Measurements from ENCODE around the gene TECPR2.

DNA sequence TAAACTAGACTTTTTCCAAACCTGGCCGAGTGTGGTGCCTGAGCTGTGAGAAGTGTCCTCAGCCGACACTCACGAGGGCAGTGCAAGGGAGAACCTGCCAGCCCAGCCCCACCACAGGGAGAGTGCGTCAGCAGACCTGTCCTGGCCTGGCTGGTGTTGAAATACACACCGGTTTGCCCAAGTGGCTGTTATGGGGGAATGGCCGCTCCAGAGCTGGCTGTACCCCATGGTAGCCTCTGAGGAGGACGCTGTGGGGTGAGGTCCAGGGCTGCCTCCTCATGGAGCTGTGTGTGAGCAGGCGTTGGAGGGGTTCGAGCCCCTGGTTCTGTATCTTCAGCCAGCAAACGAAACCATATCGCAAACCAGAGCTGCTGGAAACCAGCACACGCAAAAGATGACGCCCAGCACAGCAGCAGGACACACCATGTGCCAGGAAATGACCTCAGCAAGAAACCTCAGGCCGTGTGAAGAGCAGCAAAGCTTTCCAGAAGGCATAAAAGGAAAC, 137.5 kb downstream of the TECPR2 start:
- TF ChIP-seq CTCF (IDR thresholded peaks at IDR 0.05 in 8 of 11, conservative IDR thresholded peaks at IDR 0.05 in 3 of 11) (no peak), POLR2A (IDR thresholded peaks at IDR 0.05) (no peak), POLR2AphosphoS5 (IDR thresholded peaks at IDR 0.05) (peak in 2 of 3 donors; percentile 40 to 59)

Measured in spleen (tissue), 7 donors.